Measurements from ENCODE around the gene MAP9. TPM values are rescaled to one million over a fixed set of nuclear protein-coding genes. Genes with fewer than 3 reads are reported as not detected.

Gene MAP9
- total and polyA plus RNA-seq, 2 of the 4 experiments (the other 2 are of a cell fraction) = 4.0 to 6.6 TPM

- ATAC-seq (ENCODE audit: low read depth) = peak; percentile 95
- Histone ChIP-seq H4K20me1 (ENCODE audit: insufficient read depth, low read length) (no peaks in the 10 kb centered on the region), H3K79me1 (ENCODE audit: low read depth in 1 of 2, low read length in 2 of 2) (no peaks in the 10 kb centered on the region), H3K14ac (replicated peaks; ENCODE audit: low read depth, low read length) (no peak overlapping the region), H2BK20ac (ENCODE audit: low read depth, low read length) (no peak overlapping the region), H3K9me1 (ENCODE audit: insufficient read depth, low read length) (no peaks in the 10 kb centered on the region), H3K4me1 (ENCODE audit: control insufficient read depth, insufficient read depth, low read length) (no peaks in the 10 kb centered on the region), H2AK5ac (ENCODE audit: low read depth, low read length) (no peak overlapping the region), H3K27me3 (ENCODE audit: control insufficient read depth, insufficient read depth, low read length) (no peaks in the 10 kb centered on the region), H3K4ac (ENCODE audit: low read depth, low read length) (no peak overlapping the region), H3K36me3 (ENCODE audit: control insufficient read depth, insufficient read depth, low read length) (no peaks in the 10 kb centered on the region), H3K18ac (ENCODE audit: low read depth, low read length) (no peak overlapping the region), H3K4me3 (ENCODE audit: insufficient read depth, low read depth, low read length) (no peak overlapping the region), H3K56ac (ENCODE audit: extremely low read depth, insufficient read depth, low read length) (no peak overlapping the region), H3K4me2 (ENCODE audit: low read depth, low read length) (no peak overlapping the region), H3K23ac (ENCODE audit: low read depth, low read length) (no peak overlapping the region), H4K5ac (ENCODE audit: low read depth, low read length) (no peak overlapping the region), H4K8ac (ENCODE audit: low read depth in 2 of 2, low read length in 2 of 2) (no peak overlapping the region), H2BK15ac (ENCODE audit: low read depth, low read length) (no peak overlapping the region), H2BK5ac (ENCODE audit: low read depth, low read length, poor library complexity, severe bottlenecking) (no peak overlapping the region), H4K91ac (ENCODE audit: insufficient read depth, low read depth, low read length) (no peak overlapping the region), H2AFZ (replicated peaks; ENCODE audit: low read length, poor library complexity) (no peak overlapping the region), H3K9me3 (ENCODE audit: control insufficient read depth, insufficient read depth, low read length) (no peaks in the 10 kb centered on the region), H3K9ac (ENCODE audit: low read depth, low read length) (no peak overlapping the region), H2AK9ac (replicated peaks; ENCODE audit: low read depth, low read length, poor library complexity) (no peak overlapping the region), H3K27ac (ENCODE audit: insufficient read depth, low read length) (no peak overlapping the region), H2BK120ac (ENCODE audit: low read depth, low read length) (no peak overlapping the region)
- 0% methylated on average over 1 of the region's 8 CpGs; no CpG with 5 or more reads in 1 of the 2 experiments for WGBS, 2 experiments (ENCODE audit: extremely low coverage in 2 of 2, insufficient read length in 1 of 2)
- ChIA-PET POLR2A (ENCODE audit: unreplicated experiment) (no interaction called here), CTCF (no interaction called here)
- dilution Hi-C loops (cut with HindIII; ENCODE audit: low sequenced_read_pairs, unreplicated experiment) = no loop called here
- TF ChIP-seq RAD21 (IDR thresholded peaks at IDR 0.05; ENCODE audit: low read length) = peak; percentile 65
- TF ChIP-seq SMC3 (IDR thresholded peaks at IDR 0.05; ENCODE audit: low read depth, low read length) = peak; percentile 48
- no peak for TF ChIP-seq FOS (IDR thresholded peaks at IDR 0.05; ENCODE audit: low read depth, low read length)
- TF ChIP-seq CTCF (conservative IDR thresholded peaks at IDR 0.05; ENCODE audit: low read depth, low read length) = peak; percentile 68
- no TSS peak for BruUV-seq (replicated peaks)
- peak; percentile 46 for DNase-seq
- intact Hi-C loops (cut with micrococcal nuclease) = loop anchor here (1.0 kb wide), 2 partner anchors 372 to 547 kb away; no protein-coding TSS in a partner anchor
- in situ Hi-C loops (cut with MboI; ENCODE audit: low sequenced_read_pairs) = loop anchor here (25.0 kb wide), 1 partner anchor 792 kb away; the partner anchor contains the start of genes FGB and PLRG1
Measured at GRCh38 chr4:155353923-155354540, 22.7 kb downstream of the MAP9 start.
